HG03457 (cell line): ENCODE data around the gene ANO4.
"Not testable (repeated sequence)": the region's sequence is repeated elsewhere in the genome, so short reads cannot be mapped to it uniquely, and the experiment has no call there.

ENCODE experiments used
- ATAC-seq: cut with Tn5 transposase; IDR thresholded peaks from one replicate; pipeline ENCODE4 v1.9.1; 2021; ENCODE audit warnings: moderate number of reproducible peaks; ENCODE audit not compliant: unreplicated experiment

ANO4 gene

GRCh38 chr12:100867639-100868393 is 73.2 kb downstream of the ANO4 start:
- ATAC-seq = no peak

GRCh38 chr12:100868487-100868886 is 73.9 kb downstream of the ANO4 start:
- no peak for ATAC-seq

GRCh38 chr12:100871195-100871734 is 76.7 kb downstream of the ANO4 start:
- ATAC-seq = no peak

- ATAC-seq = no peak
These were observed 80.6 kb downstream of the ANO4 start for GRCh38 chr12:100875156-100875555.

GRCh38 chr12:100875771-100876170 is 81.2 kb downstream of the ANO4 start:
- no peak for ATAC-seq

- no peak for ATAC-seq
These were observed 83.2 kb downstream of the ANO4 start for GRCh38 chr12:100877776-100878175.

- ATAC-seq = no peak
These were observed 100.6 kb downstream of the ANO4 start for GRCh38 chr12:100895192-100895591.

- ATAC-seq = no peak
These were observed 101.6 kb downstream of the ANO4 start for GRCh38 chr12:100896192-100896591.

GRCh38 chr12:100897240-100897639 is 102.7 kb downstream of the ANO4 start:
- no peak for ATAC-seq

GRCh38 chr12:100899301-100899700 is 104.7 kb downstream of the ANO4 start:
- no peak for ATAC-seq

- no peak for ATAC-seq
These were observed 106.2 kb downstream of the ANO4 start for GRCh38 chr12:100900808-100901207.

GRCh38 chr12:100901266-100901665 is 106.7 kb downstream of the ANO4 start:
- no peak for ATAC-seq

- no peak for ATAC-seq
These were observed 109.7 kb downstream of the ANO4 start for GRCh38 chr12:100904270-100904669.

- no peak for ATAC-seq
These were observed 113.9 kb downstream of the ANO4 start for GRCh38 chr12:100908501-100908900.

GRCh38 chr12:100913872-100914592 is 119.5 kb downstream of the ANO4 start:
- no peak for ATAC-seq

GRCh38 chr12:100919116-100919515 is 124.5 kb downstream of the ANO4 start:
- no peak for ATAC-seq

- ATAC-seq = no peak
These were observed 125.9 kb downstream of the ANO4 start for GRCh38 chr12:100920493-100920892.

- no peak for ATAC-seq
These were observed 132.2 kb downstream of the ANO4 start for GRCh38 chr12:100926669-100927248.

- ATAC-seq = no peak
These were observed 133.2 kb downstream of the ANO4 start for GRCh38 chr12:100927826-100928225.

- no peak for ATAC-seq
These were observed 138.0 kb downstream of the ANO4 start for GRCh38 chr12:100932571-100932970.

GRCh38 chr12:100933531-100933930 is 139.0 kb downstream of the ANO4 start:
- ATAC-seq = not testable (repeated sequence)

- ATAC-seq = no peak
These were observed 141.4 kb downstream of the ANO4 start for GRCh38 chr12:100935929-100936328.
